Adipocyte (in vitro differentiated cells): Measurements from ENCODE around the gene INHBC.

Source experiments
- DNase-seq: peaks from one replicate; pipeline ENCODE4 v3.0.0-alpha.2; 2015; ENCODE audit warnings: low read depth
- H3K27me3 ChIP-seq: replicated peaks from 2 replicates; pipeline ENCODE4 v1.7.0; 2013; ENCODE audit warnings: mild to moderate bottlenecking, low read length, moderate library complexity; ENCODE audit not compliant: control insufficient read depth, insufficient read depth
- H3K36me3 ChIP-seq: 2 replicates; pipeline ENCODE4 v1.7.0; 2013; ENCODE audit warnings: low read length, mild to moderate bottlenecking, moderate library complexity; ENCODE audit not compliant: control insufficient read depth, insufficient read depth, severe bottlenecking
- H3K4me1 ChIP-seq: 2 replicates; pipeline ENCODE4 v1.7.0; 2013; ENCODE audit warnings: mild to moderate bottlenecking, low read length, moderate library complexity; ENCODE audit not compliant: control insufficient read depth, insufficient read depth
- H3K4me3 ChIP-seq: 2 replicates; pipeline ENCODE4 v1.7.0; 2013; ENCODE audit warnings: mild to moderate bottlenecking, low read length, moderate library complexity
- H3K9ac ChIP-seq: 2 replicates; pipeline ENCODE4 v1.7.0; 2013; ENCODE audit warnings: mild to moderate bottlenecking, low read length, moderate library complexity
- H3K9me3 ChIP-seq: 2 replicates; pipeline ENCODE4 v1.7.0; 2013; ENCODE audit warnings: mild to moderate bottlenecking, low read length, moderate library complexity; ENCODE audit not compliant: control insufficient read depth

Gene INHBC

GRCh38 chr12:57446292-57446960, 11.8 kb downstream of the INHBC start:
- no peak overlapping the region for H3K9ac ChIP-seq
- no peaks in the 10 kb centered on the region for H3K9me3 ChIP-seq
- peaks cover 4% of the 10 kb centered on the region for H3K4me1 ChIP-seq
- DNase-seq, result no peak
- H3K36me3 ChIP-seq, result no peaks in the 10 kb centered on the region
- H3K27me3 ChIP-seq, result no peaks in the 10 kb centered on the region
- no peak overlapping the region for H3K4me3 ChIP-seq

- H3K4me1 ChIP-seq, result peaks cover 10% of the 10 kb centered on the region
Measured at GRCh38 chr12:57448669-57449068, 14.1 kb downstream of the INHBC start.

GRCh38 chr12:57449375-57449774, 14.8 kb downstream of the INHBC start:
- Histone ChIP-seq H3K4me1 (peaks cover 11% of the 10 kb centered on the region), H3K9me3 (no peaks in the 10 kb centered on the region), H3K36me3 (no peaks in the 10 kb centered on the region), H3K9ac (no peak overlapping the region), H3K27me3 (no peaks in the 10 kb centered on the region), H3K4me3 (no peak overlapping the region)
- no peak for DNase-seq

More at GRCh38 chr12:57448669-57449068, 14.1 kb downstream of the INHBC start:
- Histone ChIP-seq H3K9ac (no peak overlapping the region), H3K9me3 (no peaks in the 10 kb centered on the region), H3K27me3 (no peaks in the 10 kb centered on the region), H3K4me3 (no peak overlapping the region), H3K36me3 (no peaks in the 10 kb centered on the region)
- no peak for DNase-seq

- peaks cover 18% of the 10 kb centered on the region for H3K4me1 ChIP-seq
- H3K4me3 ChIP-seq, result no peak overlapping the region
- H3K9me3 ChIP-seq, result no peaks in the 10 kb centered on the region
- no peaks in the 10 kb centered on the region for H3K36me3 ChIP-seq
- H3K9ac ChIP-seq, result no peak overlapping the region
- H3K27me3 ChIP-seq, result no peaks in the 10 kb centered on the region
- no peak for DNase-seq
Measured at GRCh38 chr12:57450057-57450456, 15.5 kb downstream of the INHBC start.

- Histone ChIP-seq H3K4me1 (peaks cover 21% of the 10 kb centered on the region), H3K27me3 (no peaks in the 10 kb centered on the region), H3K9ac (no peak overlapping the region), H3K4me3 (no peak overlapping the region), H3K9me3 (no peaks in the 10 kb centered on the region), H3K36me3 (no peaks in the 10 kb centered on the region)
- no peak for DNase-seq
Measured at GRCh38 chr12:57451233-57451778, 16.7 kb downstream of the INHBC start.

- Histone ChIP-seq H3K4me1 (peaks cover 21% of the 10 kb centered on the region), H3K4me3 (no peak overlapping the region), H3K36me3 (no peaks in the 10 kb centered on the region), H3K9me3 (no peaks in the 10 kb centered on the region), H3K27me3 (no peaks in the 10 kb centered on the region), H3K9ac (no peak overlapping the region)
- DNase-seq, result peak; percentile 67
Measured at GRCh38 chr12:57452181-57452936, 17.8 kb downstream of the INHBC start.

- DNase-seq, result peak; percentile 92
- peaks cover 21% of the 10 kb centered on the region for H3K4me1 ChIP-seq
- H3K27me3 ChIP-seq, result no peaks in the 10 kb centered on the region
- H3K4me3 ChIP-seq, result no peak overlapping the region
- no peaks in the 10 kb centered on the region for H3K36me3 ChIP-seq
- no peak overlapping the region for H3K9ac ChIP-seq
- no peaks in the 10 kb centered on the region for H3K9me3 ChIP-seq
Measured at GRCh38 chr12:57452937-57453509, 18.4 kb downstream of the INHBC start.

- Histone ChIP-seq H3K27me3 (no peaks in the 10 kb centered on the region), H3K4me1 (peaks cover 25% of the 10 kb centered on the region), H3K36me3 (no peaks in the 10 kb centered on the region), H3K4me3 (no peak overlapping the region), H3K9ac (no peak overlapping the region), H3K9me3 (no peaks in the 10 kb centered on the region)
- no peak for DNase-seq
Measured at GRCh38 chr12:57454213-57454565, 19.6 kb downstream of the INHBC start.

GRCh38 chr12:57454566-57455373, 20.2 kb downstream of the INHBC start, which contains the start of gene INHBE:
Gene INHBE, plus strand, starts transcription at chr12:57455307. Its CDS starts 230 bp downstream, at chr12:57455537.
- H3K4me1 ChIP-seq, result peaks cover 25% of the 10 kb centered on the region
- H3K9me3 ChIP-seq, result no peaks in the 10 kb centered on the region
- H3K27me3 ChIP-seq, result no peaks in the 10 kb centered on the region
- no peaks in the 10 kb centered on the region for H3K36me3 ChIP-seq
- peak within 1 kb of the TSS; percentile 2 for H3K9ac ChIP-seq
- DNase-seq, result peak; percentile 75
- H3K4me3 ChIP-seq, result no peak within 1 kb of the TSS

- no peak overlapping the region for H3K9ac ChIP-seq
- H3K4me1 ChIP-seq, result peaks cover 25% of the 10 kb centered on the region
- no peak overlapping the region for H3K4me3 ChIP-seq
- peaks cover under 1% of the 10 kb centered on the region for H3K27me3 ChIP-seq
- no peaks in the 10 kb centered on the region for H3K9me3 ChIP-seq
- no peak for DNase-seq
- no peaks in the 10 kb centered on the region for H3K36me3 ChIP-seq
Measured at GRCh38 chr12:57455374-57456144, 21.0 kb downstream of the INHBC start.
